Gastrocnemius medialis (tissue), 4 donors: ENCODE data around the gene DYSF. TPM values are rescaled to one million over a fixed set of nuclear protein-coding genes. Genes with fewer than 3 reads are reported as not detected.

ENCODE experiments used
- ATAC-seq, 2 donors: fragments of 150-250 bp; one replicate each; pipeline ENCODE4 v1.9.1; 2016
- DNase-seq, 2 donors: peaks; one replicate each; pipeline ENCODE4 v3.0.0-alpha.2; 2019
- H3K27ac ChIP-seq, 4 donors: fragments of 200-600 bp; sonication (generic); 1 replicate in 1 of 4; 2 replicates in 3 of 4; pipeline ENCODE4 v1.5.1; 2016 to 2018; ENCODE audit warnings: mild to moderate bottlenecking in 2 of 4, moderate library complexity in 1 of 4
- H3K27me3 ChIP-seq, 3 donors: fragments of 200-600 bp; sonication (generic) in 2 of 3; 1 replicate in 1 of 3; 2 replicates in 2 of 3; pipeline versions ENCODE4 v1.5.1 to v1.6.0; 2016 to 2019; ENCODE audit warnings: mild to moderate bottlenecking in 1 of 3, moderate library complexity in 1 of 3
- H3K36me3 ChIP-seq, 2 donors: fragments of 200-600 bp; sonication (generic) in 1 of 2; one replicate each; pipeline ENCODE4 v1.5.1; 2017 to 2018
- H3K4me1 ChIP-seq, 2 donors: fragments of 200-600 bp; sonication (generic) in 1 of 2; one replicate each; pipeline ENCODE4 v1.5.1; 2016 to 2017; ENCODE audit warnings: mild to moderate bottlenecking in 2 of 2
- H3K4me3 ChIP-seq, 4 donors: fragments of 200-600 bp; sonication (generic) in 3 of 4; 1 replicate in 1 of 4; 2 replicates in 3 of 4; pipeline ENCODE4 v1.5.1; 2016 to 2019; ENCODE audit warnings: mild to moderate bottlenecking in 2 of 4
- H3K9me3 ChIP-seq, 3 donors: fragments of 200-600 bp; sonication (generic) in 2 of 3; 1 replicate in 1 of 3; 2 replicates in 2 of 3; pipeline ENCODE4 v1.5.1; 2016 to 2019
- POLR2A ChIP-seq, 2 donors: fragments of 450-650 bp; IDR thresholded peaks; one replicate each; pipeline ENCODE4 v1.6.1; 2017; ENCODE audit warnings: antibody characterized with exemption in 2 of 2, mild to moderate bottlenecking in 2 of 2, moderate library complexity in 2 of 2
- in situ Hi-C, 4 donors: fragments of 200-750 bp; cut with MboI; loops; one replicate each; pipeline versions ENCODE4 v1.15.0 to v1.8.0; 2017; ENCODE audit warnings: low sequenced_read_pairs in 4 of 4
- intact Hi-C: fragments of 100-400 bp; cut with DNase I; formaldehyde crosslinking; loops from one replicate; pipeline ENCODE4 v1.15.1; 2023; ENCODE audit warnings: low total_unique reads
- total RNA-seq, 4 donors: library from RNA; depleted of rRNA; stranded (reverse); fragments of >200 nt; gene quantifications; one replicate each; pipeline versions ENCODE4 v1.1.0 to v1.2.3, GENCODE V29; 2016
- TF ChIP-seq, protein P1 (sequence below), 5 experiments: fragments of 450-650 bp in 3 of 5; fragments of 200-600 bp in 2 of 5; sonication (generic) in 2 of 5; IDR thresholded peaks in 4 of 5; conservative IDR thresholded peaks in 1 of 5; 1 replicate in 4 of 5; 2 replicates in 1 of 5; pipeline ENCODE4 v1.5.1; 2016 to 2019; ENCODE audit warnings: antibody characterized with exemption in 5 of 5, mild to moderate bottlenecking in 3 of 5, moderate library complexity in 3 of 5

Gene DYSF
- total RNA-seq, 4 donors from 2014 or later, result 40.7 to 267 (median 153) TPM

DNA sequence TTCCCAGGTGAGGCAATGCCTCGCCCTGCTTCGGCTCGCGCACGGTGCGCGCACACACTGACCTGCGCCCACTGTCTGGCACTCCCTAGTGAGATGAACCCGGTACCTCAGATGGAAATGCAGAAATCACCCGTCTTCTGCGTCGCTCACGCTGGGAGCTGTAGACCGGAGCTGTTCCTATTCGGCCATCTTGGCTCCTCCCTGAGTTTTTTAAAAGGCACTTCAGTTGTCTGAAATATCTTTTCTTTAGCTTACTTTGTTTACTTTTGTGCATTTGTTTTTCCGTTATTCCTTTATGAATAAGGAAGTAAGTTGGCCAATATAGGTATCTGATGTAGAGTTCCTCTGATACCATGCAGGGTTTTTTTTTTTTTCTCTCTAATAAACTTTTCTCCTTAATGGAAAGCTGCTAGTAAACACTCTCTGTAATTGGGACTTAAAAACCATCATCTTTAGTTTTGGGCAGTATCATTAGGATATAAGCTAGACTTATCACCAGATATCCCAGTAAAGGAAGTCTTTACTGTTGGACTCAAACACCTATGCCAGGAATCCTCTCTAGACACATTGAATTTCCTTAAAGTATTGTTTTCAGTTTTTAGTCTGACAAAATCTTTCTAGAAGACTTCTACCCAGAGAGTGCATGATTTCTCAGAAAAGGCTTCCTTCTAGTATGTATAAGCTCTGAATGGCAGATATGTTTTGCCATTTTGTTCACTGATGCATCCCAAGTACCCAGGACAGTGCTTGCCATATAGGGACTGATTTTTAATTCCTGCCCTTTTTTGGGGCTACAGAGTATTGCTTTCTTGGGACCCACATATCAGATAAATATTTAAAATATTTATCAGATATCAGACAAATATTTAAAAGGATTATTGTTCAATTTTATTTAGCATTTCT lies 35.8 kb upstream of the DYSF start:
- Histone ChIP-seq H3K27ac (peak overlapping the region; percentile 3 to 47 (median 12)), H3K4me3 (peak overlapping the region in 1 of 4 donors; percentile 31), H3K36me3 (peaks cover 0 to 9% of the 10 kb centered on the region in 2 donors), H3K4me1 (no peaks in the 10 kb centered on the region), H3K27me3 (no peaks in the 10 kb centered on the region), H3K9me3 (no peaks in the 10 kb centered on the region)
- no peak for DNase-seq
- in situ Hi-C loops (no loop called here), intact Hi-C loops (no loop called here)
- TF ChIP-seq POLR2A (IDR thresholded peaks at IDR 0.05), result no peak
- TF ChIP-seq, protein P1, sequence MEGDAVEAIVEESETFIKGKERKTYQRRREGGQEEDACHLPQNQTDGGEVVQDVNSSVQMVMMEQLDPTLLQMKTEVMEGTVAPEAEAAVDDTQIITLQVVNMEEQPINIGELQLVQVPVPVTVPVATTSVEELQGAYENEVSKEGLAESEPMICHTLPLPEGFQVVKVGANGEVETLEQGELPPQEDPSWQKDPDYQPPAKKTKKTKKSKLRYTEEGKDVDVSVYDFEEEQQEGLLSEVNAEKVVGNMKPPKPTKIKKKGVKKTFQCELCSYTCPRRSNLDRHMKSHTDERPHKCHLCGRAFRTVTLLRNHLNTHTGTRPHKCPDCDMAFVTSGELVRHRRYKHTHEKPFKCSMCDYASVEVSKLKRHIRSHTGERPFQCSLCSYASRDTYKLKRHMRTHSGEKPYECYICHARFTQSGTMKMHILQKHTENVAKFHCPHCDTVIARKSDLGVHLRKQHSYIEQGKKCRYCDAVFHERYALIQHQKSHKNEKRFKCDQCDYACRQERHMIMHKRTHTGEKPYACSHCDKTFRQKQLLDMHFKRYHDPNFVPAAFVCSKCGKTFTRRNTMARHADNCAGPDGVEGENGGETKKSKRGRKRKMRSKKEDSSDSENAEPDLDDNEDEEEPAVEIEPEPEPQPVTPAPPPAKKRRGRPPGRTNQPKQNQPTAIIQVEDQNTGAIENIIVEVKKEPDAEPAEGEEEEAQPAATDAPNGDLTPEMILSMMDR (IDR thresholded peaks at IDR 0.05 in 4 of 5, conservative IDR thresholded peaks at IDR 0.05 in 1 of 5), result no peak
- ATAC-seq, result no peak

DNA sequence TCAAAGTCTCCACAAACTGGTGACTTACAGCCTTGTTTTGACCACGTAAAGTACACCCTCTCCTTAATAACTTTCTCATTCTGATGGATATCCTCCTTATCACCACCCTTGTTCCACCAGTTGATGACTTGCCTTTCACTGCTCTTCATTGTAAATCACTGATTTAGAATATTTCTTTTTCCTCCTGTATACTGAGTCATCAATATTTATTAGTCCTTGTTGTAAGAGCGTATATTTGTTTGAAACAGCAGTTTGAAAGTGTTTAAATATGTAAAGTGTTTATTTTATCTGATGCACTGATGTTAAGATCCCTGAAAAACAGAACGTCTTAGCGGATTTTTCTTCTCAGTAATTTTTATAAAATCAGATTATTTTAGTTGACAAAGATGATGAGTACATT lies 34.2 kb upstream of the DYSF start:
- in situ Hi-C loops (no loop called here), intact Hi-C loops (no loop called here)
- Histone ChIP-seq H3K4me3 (no peak overlapping the region), H3K9me3 (no peaks in the 10 kb centered on the region), H3K27me3 (no peaks in the 10 kb centered on the region), H3K4me1 (peaks cover 0 to 4% of the 10 kb centered on the region in 2 donors), H3K36me3 (peaks cover 0 to 24% of the 10 kb centered on the region in 2 donors), H3K27ac (no peak overlapping the region)
- TF ChIP-seq POLR2A (IDR thresholded peaks at IDR 0.05), result no peak
- TF ChIP-seq, protein P1 (IDR thresholded peaks at IDR 0.05 in 4 of 5, conservative IDR thresholded peaks at IDR 0.05 in 1 of 5), result no peak
- DNase-seq (no peak), ATAC-seq (no peak)

DNA sequence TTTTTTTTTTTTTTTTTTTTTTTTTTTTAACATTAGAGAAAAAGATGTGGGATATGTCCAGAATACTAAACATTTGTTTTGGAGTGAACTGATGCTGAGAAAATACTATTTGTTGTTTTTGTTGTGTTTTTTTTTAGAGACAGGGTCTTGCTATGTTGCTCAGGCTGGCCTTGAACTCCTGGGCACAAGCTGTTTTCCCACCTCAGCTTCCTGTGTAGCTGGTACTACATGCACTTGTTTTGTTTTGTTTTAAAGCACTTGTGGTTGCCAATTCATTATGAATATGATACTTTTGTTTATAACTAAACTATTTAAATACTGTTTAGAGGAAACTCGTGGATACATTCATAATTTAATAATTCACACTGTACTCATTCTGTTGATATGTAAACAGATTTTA lies 33.4 kb upstream of the DYSF start:
- peak overlapping the region in 1 of 4 donors; percentile 53 for H3K27ac ChIP-seq
- intact Hi-C loops (no loop called here), in situ Hi-C loops (no loop called here)
- ATAC-seq (no peak), DNase-seq (no peak)
- H3K36me3 ChIP-seq, result peaks cover 0 to 30% of the 10 kb centered on the region in 2 donors
- peaks cover 0 to 4% of the 10 kb centered on the region in 2 donors for H3K4me1 ChIP-seq
- H3K4me3 ChIP-seq, result no peak overlapping the region
- TF ChIP-seq, protein P1 (IDR thresholded peaks at IDR 0.05 in 4 of 5, conservative IDR thresholded peaks at IDR 0.05 in 1 of 5), result no peak
- no peak for TF ChIP-seq POLR2A (IDR thresholded peaks at IDR 0.05)
- no peaks in the 10 kb centered on the region for H3K27me3 ChIP-seq
- H3K9me3 ChIP-seq, result no peaks in the 10 kb centered on the region

DNA sequence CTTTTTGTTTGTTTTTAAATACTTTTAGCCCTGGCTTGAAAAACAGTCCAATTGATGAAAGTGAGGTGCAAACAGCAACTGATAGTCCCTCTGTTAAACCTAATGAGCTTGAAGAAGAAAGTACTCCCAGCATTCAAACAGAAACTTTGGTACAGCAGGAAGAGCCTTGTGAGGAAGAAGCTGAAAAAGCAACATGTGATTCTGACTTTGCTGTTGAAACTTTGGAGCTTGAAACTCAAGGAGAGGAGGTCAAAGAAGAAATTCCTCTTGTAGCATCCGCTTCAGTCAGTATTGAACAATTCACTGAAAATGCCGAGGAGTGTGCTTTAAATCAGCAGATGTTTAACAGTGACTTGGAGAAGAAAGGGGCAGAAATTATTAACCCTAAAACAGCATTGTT lies 30.6 kb upstream of the DYSF start:
- ATAC-seq (no peak), DNase-seq (no peak)
- H3K4me3 ChIP-seq, result no peak overlapping the region
- in situ Hi-C loops, result no loop called here
- H3K9me3 ChIP-seq, result no peaks in the 10 kb centered on the region
- peaks cover 0 to 42% of the 10 kb centered on the region in 2 donors for H3K36me3 ChIP-seq
- TF ChIP-seq POLR2A (IDR thresholded peaks at IDR 0.05), result no peak
- H3K27ac ChIP-seq, result peak overlapping the region in 1 of 4 donors; percentile 7
- intact Hi-C loops, result no loop called here
- H3K4me1 ChIP-seq, result peaks cover 6 to 16% of the 10 kb centered on the region in 2 donors
- no peaks in the 10 kb centered on the region for H3K27me3 ChIP-seq

DNA sequence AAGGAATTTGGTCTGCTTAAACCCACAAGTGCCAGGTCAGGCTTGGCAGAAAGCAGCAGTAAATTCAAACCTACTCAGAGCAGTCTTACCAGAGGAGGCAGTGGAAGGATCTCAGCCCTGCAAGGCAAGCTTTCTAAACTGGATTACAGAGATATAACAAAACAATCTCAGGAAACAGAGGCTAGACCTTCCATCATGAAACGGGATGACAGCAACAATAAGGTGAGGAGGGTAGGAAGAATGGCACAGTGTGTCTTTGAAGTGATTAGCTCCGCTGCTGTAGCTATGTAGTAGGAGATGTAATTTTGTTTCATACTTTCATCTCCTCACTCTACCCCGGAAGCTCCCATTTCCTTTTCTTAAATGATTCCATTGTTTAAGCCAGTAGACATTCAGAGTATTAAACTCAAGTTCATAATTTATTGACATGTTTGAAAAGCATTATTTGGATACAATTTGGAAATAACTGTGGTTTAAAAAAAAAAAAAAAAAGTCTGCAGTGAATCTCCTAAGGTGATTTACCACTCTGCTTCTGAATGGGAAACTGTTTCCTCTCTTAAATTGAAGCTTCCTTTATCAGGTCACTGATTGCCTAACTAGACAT lies 29.4 kb upstream of the DYSF start:
- intact Hi-C loops, result no loop called here
- ATAC-seq (no peak), DNase-seq (no peak)
- TF ChIP-seq, protein P1 (IDR thresholded peaks at IDR 0.05 in 4 of 5, conservative IDR thresholded peaks at IDR 0.05 in 1 of 5), result no peak
- TF ChIP-seq POLR2A (IDR thresholded peaks at IDR 0.05), result no peak
- in situ Hi-C loops, result no loop called here
- no peaks in the 10 kb centered on the region for H3K9me3 ChIP-seq
- H3K4me3 ChIP-seq, result no peak overlapping the region
- H3K27me3 ChIP-seq, result no peaks in the 10 kb centered on the region
- peaks cover 0 to 52% of the 10 kb centered on the region in 2 donors for H3K36me3 ChIP-seq
- H3K27ac ChIP-seq, result peak overlapping the region in 2 of 4 donors; percentile 36 to 68
- peaks cover 6 to 16% of the 10 kb centered on the region in 2 donors for H3K4me1 ChIP-seq
